Fibroblast of peridontal ligament (primary cell): ENCODE measurements around the gene TUBA1C.
"Not testable (repeated sequence)": the region's sequence is repeated elsewhere in the genome, so short reads cannot be mapped to it uniquely, and the experiment has no call there.

Experiments used
- DNase-seq: peaks from one replicate; pipeline ENCODE4 v3.0.0-alpha.2; 2010; ENCODE audit errors: extremely low read depth

The TUBA1C gene

DNA sequence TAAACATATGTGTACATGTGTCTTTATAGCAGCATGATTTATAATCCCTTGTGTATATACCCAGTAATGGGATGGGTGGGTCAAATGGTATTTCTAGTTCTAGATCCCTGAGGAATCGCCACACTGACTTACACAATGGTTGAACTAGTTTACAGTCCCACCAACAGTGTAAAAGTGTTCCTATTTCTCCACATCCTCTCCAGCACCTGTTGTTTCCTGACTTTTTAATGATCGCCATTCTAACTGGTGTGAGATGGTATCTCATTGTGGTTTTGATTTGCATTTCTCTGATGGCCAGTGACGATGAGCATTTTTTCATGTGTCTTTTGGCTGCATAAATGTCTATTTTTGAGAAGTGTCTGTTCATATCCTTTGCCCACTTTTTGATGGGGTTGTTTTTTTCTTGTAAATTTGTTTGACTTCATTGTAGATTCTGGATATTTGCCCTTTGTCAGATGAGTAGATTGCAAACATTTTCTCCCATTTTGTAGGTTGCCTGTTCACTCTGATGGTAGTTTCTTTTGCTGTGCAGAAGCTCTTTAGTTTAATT is 45.6 kb downstream of the TUBA1C start:
- DNase-seq, result not testable (repeated sequence)

DNA sequence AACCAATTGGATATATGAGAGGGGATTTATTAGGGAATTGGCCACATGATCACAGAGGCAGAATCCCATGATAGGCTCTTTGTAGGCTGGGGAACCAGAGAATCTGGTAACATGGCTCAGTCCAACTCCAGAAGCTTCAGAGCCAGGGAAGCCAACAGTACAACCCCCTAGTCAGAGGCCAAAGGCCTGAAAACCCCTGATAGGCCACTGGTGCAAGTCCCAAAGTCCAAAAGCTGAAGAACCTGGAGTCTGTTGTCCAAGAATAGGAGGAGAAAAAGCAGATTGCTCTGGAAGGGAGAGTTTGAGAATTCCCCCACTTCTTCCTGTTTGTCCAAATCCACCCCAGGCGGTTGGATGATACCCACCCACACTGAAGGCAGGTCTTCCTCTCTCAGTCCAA is 49.9 kb downstream of the TUBA1C start:
- DNase-seq, result no peak

DNA sequence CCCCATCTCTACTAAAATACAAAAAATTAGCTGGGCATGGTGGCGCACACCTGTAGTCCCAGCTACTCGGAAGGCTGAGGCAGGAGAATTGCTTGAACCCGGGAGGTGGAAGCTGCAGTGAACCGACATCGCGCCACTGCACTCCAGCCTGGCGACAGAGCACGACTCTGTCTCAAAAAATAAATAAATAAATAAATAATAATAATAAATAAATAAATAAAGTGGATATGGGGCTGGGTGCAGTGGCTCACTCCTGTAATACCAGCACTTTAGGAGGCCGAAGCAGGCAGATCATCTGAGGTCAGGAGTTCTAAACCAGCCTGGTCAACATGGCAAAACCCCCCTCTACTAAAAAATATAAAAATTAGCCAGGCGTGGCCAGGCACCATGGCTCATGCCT is 52.2 kb downstream of the TUBA1C start:
- DNase-seq, result not testable (repeated sequence)

DNA sequence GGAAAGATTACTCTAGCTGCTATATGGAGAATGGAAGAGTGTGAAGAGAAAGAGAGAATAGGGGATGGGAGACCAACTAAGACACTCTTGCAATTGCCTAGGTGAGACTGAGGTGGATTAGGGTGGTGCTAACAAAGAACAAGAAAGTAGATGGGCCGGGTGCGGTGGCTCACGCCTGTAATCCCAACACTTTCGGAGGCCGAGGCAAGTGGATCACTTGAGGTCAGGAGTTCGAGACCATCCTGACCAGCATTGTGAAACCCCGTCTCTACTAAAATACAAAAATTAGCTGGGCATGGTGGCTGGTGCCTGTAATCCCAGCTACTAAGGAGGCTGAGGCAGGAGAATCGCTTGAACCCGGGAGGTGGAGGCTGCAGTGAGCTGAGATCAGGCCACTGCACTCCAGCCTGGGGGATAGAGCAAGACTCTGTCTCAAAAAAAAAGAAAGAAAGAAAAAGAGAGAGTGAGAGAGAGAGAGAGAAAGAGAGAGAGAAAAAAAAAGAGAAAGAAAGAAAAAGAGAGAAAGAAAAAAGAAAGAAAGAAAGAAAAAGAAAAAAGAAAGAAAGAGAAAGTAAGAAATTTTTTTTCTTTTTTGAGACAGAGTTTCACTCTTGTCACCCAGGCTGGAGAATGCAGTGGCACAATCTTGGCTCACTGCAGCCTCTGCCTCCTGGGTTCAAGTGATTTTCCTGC is 55.7 kb downstream of the TUBA1C start:
- not testable (repeated sequence) for DNase-seq

DNA sequence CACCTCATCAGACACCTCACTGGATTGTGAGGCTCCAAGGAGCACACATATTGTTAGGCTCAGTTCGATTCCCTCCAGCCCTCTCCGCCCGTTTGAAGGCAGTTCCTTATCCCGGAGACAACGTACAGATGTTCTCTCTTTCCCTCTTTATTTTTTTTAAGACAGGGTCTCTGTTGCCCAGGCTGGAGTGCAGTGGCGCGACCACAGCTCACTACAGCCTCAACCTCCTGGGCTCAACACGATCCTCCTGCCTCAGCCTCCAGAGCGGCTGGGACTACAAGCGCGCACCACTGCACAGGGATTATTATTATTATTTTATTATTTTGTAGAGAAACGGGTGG is 57.5 kb downstream of the TUBA1C start:
- no peak for DNase-seq

DNA sequence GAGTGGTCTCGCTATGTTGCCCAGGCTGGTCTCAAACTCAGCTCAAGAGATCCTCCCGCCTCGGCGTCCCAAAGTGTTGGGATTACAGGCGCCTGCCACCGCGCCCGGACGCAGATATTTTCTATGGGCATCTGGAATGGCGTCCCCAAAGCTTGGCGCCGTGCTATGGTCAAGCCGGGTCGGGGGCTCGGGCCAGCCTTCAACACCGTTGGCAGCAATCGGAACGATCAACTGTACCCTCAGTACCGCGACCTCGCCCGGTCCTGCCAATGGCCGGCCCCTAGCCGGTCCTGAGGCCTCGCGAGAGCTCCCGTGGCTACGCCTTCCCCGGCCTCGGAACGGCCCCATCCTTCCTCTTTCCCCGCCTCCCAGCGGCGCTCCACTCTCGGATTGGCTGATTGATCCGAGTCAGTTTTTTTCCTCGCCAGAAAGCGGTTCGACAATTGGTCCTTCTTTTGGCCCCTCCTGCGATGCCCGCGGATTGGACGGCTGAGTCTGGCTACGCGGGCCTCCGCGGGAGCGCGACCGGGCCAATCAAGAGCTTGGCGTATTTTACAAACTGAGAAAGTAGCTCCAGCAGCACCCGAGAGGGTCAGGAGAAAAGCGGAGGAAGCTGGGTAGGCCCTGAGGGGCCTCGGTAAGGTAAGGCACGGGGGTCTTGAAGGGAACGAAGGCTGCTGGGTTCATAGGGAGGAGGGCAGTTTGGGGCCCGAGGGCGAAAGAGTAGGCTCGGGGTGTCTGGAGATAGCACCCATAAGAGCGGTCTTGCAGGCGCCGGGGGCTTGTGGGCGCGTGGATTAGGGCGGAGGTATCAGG is 58.0 kb downstream of the TUBA1C start, which contains the start of gene TROAP:
TROAP (plus strand) TSS at position 548 of the 816 bp plus-strand sequence. CDS start 354 bp downstream, outside the sequence.
- peak; percentile 98 for DNase-seq

DNA sequence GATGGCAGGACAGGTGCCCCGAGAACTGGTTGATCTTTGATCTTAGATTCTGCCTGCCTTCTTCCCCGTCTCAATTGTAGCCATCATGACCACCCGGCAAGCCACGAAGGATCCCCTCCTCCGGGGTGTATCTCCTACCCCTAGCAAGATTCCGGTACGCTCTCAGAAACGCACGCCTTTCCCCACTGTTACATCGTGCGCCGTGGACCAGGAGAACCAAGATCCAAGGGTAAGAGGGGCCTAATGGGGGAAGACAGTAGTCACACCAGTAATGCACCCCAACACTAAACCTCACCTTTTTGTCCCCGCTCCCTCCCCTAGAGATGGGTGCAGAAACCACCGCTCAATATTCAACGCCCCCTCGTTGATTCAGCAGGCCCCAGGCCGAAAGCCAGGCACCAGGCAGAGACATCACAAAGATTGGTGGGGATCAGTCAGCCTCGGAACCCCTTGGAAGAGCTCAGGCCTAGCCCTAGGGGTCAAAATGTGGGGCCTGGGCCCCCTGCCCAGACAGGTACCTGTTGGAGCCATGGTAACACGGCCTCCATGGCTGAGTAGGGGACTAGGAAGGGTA is 58.7 kb downstream of the TUBA1C start:
- DNase-seq, result no peak
